GM12873 (cell line): ENCODE measurements around the gene MAB21L4.

ENCODE experiments used
- TF ChIP-seq, protein P1 (sequence below): IDR thresholded peaks from 2 replicates; pipeline ENCODE4 v1.5.1; 2012; ENCODE audit warnings: low read depth, mild to moderate bottlenecking, moderate library complexity, low read length, control low read depth; ENCODE audit not compliant: insufficient read depth; ENCODE audit errors: missing control alignments

Gene MAB21L4

DNA sequence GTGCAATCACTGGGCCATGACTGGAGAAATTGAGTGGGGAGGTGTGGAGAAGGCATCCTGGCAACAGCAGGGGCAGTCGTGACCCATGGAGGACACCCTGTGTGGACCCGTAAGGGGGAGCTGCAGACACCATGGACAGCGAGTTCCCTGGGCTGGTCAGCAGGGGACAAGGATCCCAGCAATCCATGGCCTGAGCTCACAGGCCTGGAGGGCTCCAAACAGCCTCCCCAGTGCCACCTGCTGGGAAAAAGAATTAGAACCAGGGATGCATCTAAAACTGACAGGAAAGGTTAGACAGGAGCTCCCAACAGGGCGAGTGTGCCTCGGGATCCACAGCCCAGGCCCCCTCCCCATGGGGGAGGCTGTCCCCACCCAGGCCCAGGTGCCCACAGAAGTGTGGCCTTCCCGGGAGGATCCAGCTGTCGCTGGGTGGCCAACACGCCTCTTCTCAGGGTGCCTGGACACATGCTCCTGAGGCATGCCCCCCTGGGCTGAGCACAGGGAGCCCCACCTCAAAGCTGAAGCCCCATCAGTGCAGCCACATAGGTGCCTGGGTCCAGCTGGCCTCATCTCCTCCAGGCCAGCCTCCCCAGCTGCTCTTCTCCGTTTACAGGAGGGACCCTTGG lies 55.4 kb downstream of the MAB21L4 start:
- TF ChIP-seq, protein P1, sequence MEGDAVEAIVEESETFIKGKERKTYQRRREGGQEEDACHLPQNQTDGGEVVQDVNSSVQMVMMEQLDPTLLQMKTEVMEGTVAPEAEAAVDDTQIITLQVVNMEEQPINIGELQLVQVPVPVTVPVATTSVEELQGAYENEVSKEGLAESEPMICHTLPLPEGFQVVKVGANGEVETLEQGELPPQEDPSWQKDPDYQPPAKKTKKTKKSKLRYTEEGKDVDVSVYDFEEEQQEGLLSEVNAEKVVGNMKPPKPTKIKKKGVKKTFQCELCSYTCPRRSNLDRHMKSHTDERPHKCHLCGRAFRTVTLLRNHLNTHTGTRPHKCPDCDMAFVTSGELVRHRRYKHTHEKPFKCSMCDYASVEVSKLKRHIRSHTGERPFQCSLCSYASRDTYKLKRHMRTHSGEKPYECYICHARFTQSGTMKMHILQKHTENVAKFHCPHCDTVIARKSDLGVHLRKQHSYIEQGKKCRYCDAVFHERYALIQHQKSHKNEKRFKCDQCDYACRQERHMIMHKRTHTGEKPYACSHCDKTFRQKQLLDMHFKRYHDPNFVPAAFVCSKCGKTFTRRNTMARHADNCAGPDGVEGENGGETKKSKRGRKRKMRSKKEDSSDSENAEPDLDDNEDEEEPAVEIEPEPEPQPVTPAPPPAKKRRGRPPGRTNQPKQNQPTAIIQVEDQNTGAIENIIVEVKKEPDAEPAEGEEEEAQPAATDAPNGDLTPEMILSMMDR: peak; percentile 58

GRCh38 chr2:240839152-240840143 lies 56.5 kb downstream of the MAB21L4 start:
- TF ChIP-seq, protein P1: no peak

GRCh38 chr2:240837621-240838020 lies 58.3 kb downstream of the MAB21L4 start:
- TF ChIP-seq, protein P1: no peak

DNA sequence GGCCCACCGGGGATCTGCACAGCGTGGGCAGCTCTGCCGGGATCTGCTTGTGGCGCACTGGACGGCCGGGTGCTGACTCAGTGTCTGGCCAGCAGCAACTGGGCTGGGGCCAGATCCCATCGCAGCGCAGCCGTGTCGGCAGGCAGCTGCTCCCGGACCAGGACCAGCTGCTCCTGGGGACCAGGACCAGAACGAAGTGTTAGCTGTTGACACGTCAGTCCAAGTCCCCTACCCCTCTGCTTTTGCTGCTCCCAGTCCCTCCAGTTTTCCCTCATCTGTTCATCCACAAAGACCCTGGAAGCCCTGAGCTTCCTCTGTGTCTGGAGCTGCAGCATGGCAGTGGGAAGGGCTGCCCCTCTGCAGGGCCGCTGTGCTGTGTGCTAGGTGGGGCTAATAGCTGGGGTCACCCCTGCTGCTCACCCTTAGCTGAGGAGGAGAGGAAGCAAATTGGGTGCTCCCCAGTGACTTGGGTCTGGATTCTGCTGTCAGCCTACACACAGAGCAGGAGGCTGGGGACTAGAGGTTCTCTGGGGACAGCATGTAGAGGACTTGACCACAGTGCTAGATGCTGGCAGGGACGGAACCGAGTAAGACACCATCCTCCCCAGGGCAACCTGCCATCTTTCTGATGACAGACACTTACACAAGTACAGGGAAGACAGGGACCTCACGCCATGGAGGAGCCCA lies 59.0 kb downstream of the MAB21L4 start:
- TF ChIP-seq, protein P1: no peak
